ENCODE results near the gene EFCC1.

The EFCC1 gene

GRCh38 chr3:129020691-129021090, 19.6 kb downstream of the EFCC1 start:
- TF ChIP-seq, protein P1, sequence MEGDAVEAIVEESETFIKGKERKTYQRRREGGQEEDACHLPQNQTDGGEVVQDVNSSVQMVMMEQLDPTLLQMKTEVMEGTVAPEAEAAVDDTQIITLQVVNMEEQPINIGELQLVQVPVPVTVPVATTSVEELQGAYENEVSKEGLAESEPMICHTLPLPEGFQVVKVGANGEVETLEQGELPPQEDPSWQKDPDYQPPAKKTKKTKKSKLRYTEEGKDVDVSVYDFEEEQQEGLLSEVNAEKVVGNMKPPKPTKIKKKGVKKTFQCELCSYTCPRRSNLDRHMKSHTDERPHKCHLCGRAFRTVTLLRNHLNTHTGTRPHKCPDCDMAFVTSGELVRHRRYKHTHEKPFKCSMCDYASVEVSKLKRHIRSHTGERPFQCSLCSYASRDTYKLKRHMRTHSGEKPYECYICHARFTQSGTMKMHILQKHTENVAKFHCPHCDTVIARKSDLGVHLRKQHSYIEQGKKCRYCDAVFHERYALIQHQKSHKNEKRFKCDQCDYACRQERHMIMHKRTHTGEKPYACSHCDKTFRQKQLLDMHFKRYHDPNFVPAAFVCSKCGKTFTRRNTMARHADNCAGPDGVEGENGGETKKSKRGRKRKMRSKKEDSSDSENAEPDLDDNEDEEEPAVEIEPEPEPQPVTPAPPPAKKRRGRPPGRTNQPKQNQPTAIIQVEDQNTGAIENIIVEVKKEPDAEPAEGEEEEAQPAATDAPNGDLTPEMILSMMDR (IDR thresholded peaks at IDR 0.05; ENCODE audit: low read depth, low read length), result no peak
- H3K4me3 ChIP-seq (ENCODE audit: low read depth, low read length), result no peak overlapping the region

GRCh38 chr3:129021140-129021551, 20.0 kb downstream of the EFCC1 start:
- TF ChIP-seq, protein P1 (IDR thresholded peaks at IDR 0.05; ENCODE audit: low read depth, low read length), result no peak
- H3K4me3 ChIP-seq (ENCODE audit: low read depth, low read length), result no peak overlapping the region

GRCh38 chr3:129022114-129023007, 21.3 kb downstream of the EFCC1 start:
- TF ChIP-seq, protein P1 (IDR thresholded peaks at IDR 0.05; ENCODE audit: low read depth, low read length), result no peak
- H3K4me3 ChIP-seq (ENCODE audit: low read depth, low read length), result no peak overlapping the region

DNA sequence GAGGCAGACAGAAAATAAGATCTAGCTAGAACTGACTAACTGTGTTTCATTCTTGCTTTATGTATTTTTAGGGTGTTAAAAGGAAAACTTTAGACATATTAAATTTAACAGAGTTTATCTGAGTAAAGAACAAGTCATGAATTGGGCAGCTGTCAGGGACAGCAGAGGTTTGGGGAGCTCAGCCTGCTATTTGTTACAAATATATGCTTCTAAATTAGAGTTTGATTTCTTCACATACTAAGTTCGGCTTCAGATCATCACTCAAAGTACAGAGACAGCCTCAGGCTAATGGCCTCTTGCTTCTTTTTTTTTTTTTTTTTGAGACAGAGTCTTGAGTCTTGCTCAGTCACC, 21.9 kb downstream of the EFCC1 start:
- TF ChIP-seq, protein P1 (IDR thresholded peaks at IDR 0.05; ENCODE audit: low read depth, low read length), result no peak
- H3K4me3 ChIP-seq (ENCODE audit: low read depth, low read length), result no peak overlapping the region

DNA sequence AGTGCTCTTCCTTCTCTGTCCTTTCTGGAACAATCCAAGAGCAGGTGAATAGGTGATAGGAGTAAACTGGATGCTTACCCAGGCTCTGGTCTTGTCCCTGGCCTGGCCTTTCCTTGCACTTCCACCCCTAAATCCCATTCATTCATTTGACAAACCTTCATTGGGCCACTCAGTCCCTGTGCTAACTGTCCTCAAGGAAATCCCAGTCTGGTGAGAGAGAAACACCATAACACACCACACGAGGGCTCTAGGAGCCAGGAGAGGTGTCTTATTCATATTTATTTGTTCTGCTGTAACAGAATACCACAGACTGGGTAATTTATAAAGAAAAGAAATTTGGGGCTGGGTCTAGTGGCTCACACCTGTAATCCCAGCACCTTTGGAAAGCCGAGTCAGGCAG, 22.8 kb downstream of the EFCC1 start:
- TF ChIP-seq, protein P1 (IDR thresholded peaks at IDR 0.05; ENCODE audit: low read depth, low read length), result peak; percentile 21; the same call in 1 of the 2 replicates

GRCh38 chr3:129025108-129025507, 24.0 kb downstream of the EFCC1 start:
- no peak overlapping the region for H3K4me3 ChIP-seq (ENCODE audit: low read depth, low read length)
- TF ChIP-seq, protein P1 (IDR thresholded peaks at IDR 0.05; ENCODE audit: low read depth, low read length), result no peak

More for the DNA sequence above, 22.8 kb downstream of the EFCC1 start:
- H3K4me3 ChIP-seq (ENCODE audit: low read depth, low read length), result no peak overlapping the region

DNA sequence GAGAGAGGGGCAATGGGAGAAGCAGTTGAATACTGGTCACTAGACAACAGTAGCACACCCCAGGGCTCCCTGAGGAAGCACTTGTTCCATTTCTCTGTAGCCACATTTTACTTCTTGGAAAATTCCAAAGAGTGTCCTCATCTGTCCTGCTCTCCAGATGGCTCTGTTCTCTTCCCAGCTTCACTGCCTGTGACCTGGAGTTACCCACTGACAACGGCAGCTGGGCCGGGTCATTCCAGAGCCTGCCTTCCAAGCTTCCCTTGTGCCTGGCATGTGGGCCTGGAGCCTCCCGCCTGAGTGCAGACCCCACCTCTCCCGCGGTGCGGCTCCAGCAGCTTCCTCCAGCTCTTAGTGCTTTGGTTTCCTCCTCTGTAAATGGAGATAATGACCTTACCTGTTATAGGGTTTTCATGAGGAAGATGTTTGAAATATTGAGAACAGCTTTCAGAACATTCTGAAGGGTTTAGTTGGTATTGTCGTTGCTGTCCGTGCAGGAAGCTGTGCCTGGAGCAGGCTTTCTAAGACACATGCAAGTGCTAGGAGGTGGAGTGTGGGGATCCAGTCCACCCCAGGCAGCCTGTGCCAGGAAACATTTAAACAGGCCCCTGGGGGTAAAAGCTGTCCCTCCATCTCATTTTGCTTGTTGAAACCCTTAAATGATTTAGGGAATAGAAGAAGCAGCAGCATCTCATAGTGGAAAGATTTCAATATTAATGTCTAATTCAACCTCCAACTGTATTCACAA, 24.8 kb downstream of the EFCC1 start:
- no peak overlapping the region for H3K4me3 ChIP-seq (ENCODE audit: low read depth, low read length)
- TF ChIP-seq, protein P1 (IDR thresholded peaks at IDR 0.05; ENCODE audit: low read depth, low read length), result no peak

Data from WI38 (cell line).